Measurements from ENCODE around the gene SUN1. TPM values are rescaled to one million over a fixed set of nuclear protein-coding genes. Genes with fewer than 3 reads are reported as not detected.

The SUN1 gene
- total and polyA plus RNA-seq, 10 of the 15 experiments (the other 5 are each of a cell fraction or from before 2014, with no cell fraction given), result 27.8 to 107 (median 65.8) TPM

DNA sequence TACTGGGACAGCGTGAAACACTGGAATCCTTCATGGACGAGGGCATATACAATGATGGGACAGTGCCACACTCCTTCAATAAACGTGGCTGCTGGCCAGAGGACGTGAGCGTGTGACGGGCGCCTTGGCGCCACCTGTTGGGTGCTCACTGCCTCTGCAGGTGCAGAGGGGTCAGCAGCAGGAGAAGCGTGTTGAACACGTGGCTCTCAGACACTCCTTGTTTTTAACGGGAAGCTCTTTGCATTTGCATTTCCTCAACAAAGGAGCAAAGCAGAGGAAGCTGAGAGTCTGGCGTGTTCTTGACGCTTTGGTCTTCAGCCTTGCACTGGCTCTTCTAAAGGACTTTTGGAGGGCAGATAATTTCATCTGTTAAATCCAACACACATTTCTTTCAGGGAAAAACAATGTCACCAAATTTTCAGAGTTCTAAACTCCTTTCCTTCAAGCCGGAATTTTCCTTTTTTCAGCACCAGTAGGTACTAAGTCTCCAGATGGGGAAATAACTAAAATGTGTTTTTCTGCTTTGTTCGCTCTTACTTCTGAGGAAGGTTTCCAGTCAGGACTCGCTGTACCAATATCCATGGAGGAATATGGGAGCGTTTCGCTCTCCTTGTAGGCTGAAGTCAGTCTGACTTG lies 41.2 kb downstream of the SUN1 start:
- Histone ChIP-seq H3K9ac (ENCODE audit: control insufficient read depth, insufficient read depth, low read length) (no peak overlapping the region), H3K27ac (ENCODE audit: control insufficient read depth, insufficient read depth) (no peak overlapping the region), H3K36me3 (ENCODE audit: control insufficient read depth in 2 of 2, insufficient read depth in 2 of 2, low read length in 1 of 2) (peaks cover 3 to 14% of the 10 kb centered on the region in 2 experiments; a peak in 3 of 4 replicates), H4K20me1 (ENCODE audit: control insufficient read depth, insufficient read depth) (no peaks in the 10 kb centered on the region), H3K9me3 (replicated peaks; ENCODE audit: control insufficient read depth, insufficient read depth, low read length) (no peaks in the 10 kb centered on the region), H3K27me3 (replicated peaks in 1 of 2; ENCODE audit: control insufficient read depth in 2 of 2, insufficient read depth in 2 of 2, low read length in 1 of 2) (no peaks in the 10 kb centered on the region), H2AFZ (ENCODE audit: control insufficient read depth, low read depth, low read length) (no peak overlapping the region), H3K4me3 (no peak overlapping the region), H3K4me1 (ENCODE audit: control insufficient read depth, insufficient read depth, low read length) (no peaks in the 10 kb centered on the region; the same call in 1 of the 2 replicates), H3K79me2 (ENCODE audit: control insufficient read depth, insufficient read depth, low read length) (peaks cover 15% of the 10 kb centered on the region), H3K4me2 (ENCODE audit: control insufficient read depth, insufficient read depth) (no peak overlapping the region)
- POLR2A ChIA-PET, result interaction anchor here (0.6 kb wide), 1 partner anchor 116 kb away, joined by 3 read pairs; no protein-coding TSS in a partner anchor
- CTCF ChIA-PET, result interaction anchor here (0.6 to 3.4 kb wide), 33 partner anchors 8 to 556 kb away, joined by 3 to 79 read pairs (median 4); partner anchors contain the start of gene SUN1
- DNase-seq (ENCODE audit: low read depth, low spot score), result peak; percentile 48
- TSS peak; percentile 57 for BruUV-seq (replicated peaks)
- RAD21 ChIA-PET (ENCODE audit: unreplicated experiment), result interaction anchor here (0.6 to 1.5 kb wide), 11 partner anchors 10 to 552 kb away, joined by 3 to 11 read pairs (median 3); partner anchors contain the start of gene COX19
- WGBS (ENCODE audit: insufficient coverage, insufficient replicate concordance, low lambda C conversion rate, missing lambda C conversion rate), result 28% methylated on average over 18 of the region's 18 CpGs
- intact Hi-C loops (cut with micrococcal nuclease; ENCODE audit: unreplicated experiment), result loop anchor here (1.0 to 10.0 kb wide), 5 partner anchors 56 to 551 kb away; no protein-coding TSS in a partner anchor
- SMC1A ChIA-PET (ENCODE audit: uncharacterized antibody, unreplicated experiment), result interaction anchor here (0.9 to 2.5 kb wide), 9 partner anchors 31 to 555 kb away, joined by 3 to 18 read pairs (median 5); partner anchors contain the start of gene SUN1
- FAIRE-seq, result peak; percentile 96
- ATAC-seq, result peak; percentile 59
- in situ Hi-C loops (cut with MboI), result loop anchor here (5.0 kb wide), 2 partner anchors 86 to 556 kb away; no protein-coding TSS in a partner anchor
- TF ChIP-seq CUX1 (IDR thresholded peaks at IDR 0.05; ENCODE audit: insufficient replicate concordance, low read depth, low read length) (no peak), YBX1 (IDR thresholded peaks at IDR 0.05) (no peak), GABPA (IDR thresholded peaks at IDR 0.05; ENCODE audit: low read depth) (no peak), PML (IDR thresholded peaks at IDR 0.05; ENCODE audit: low read length) (no peak), RAD21 (IDR thresholded peaks at IDR 0.05; ENCODE audit: insufficient read depth, low read depth, low read length) (peak; percentile 79), RFX5 (IDR thresholded peaks at IDR 0.05; ENCODE audit: low read depth, low read length) (no peak), ELK1 (IDR thresholded peaks at IDR 0.05; ENCODE audit: low read depth, low read length) (no peak), KAT2A (conservative IDR thresholded peaks at IDR 0.05; ENCODE audit: control insufficient read depth, low read depth, low read length) (no peak), STAT1 (conservative IDR thresholded peaks at IDR 0.05) (no peak), JUNB (IDR thresholded peaks at IDR 0.05) (no peak), CBX3 (IDR thresholded peaks at IDR 0.05; ENCODE audit: borderline replicate concordance, low read depth) (no peak), LARP7 (IDR thresholded peaks at IDR 0.05) (no peak)
- TF ChIP-seq, protein P1, sequence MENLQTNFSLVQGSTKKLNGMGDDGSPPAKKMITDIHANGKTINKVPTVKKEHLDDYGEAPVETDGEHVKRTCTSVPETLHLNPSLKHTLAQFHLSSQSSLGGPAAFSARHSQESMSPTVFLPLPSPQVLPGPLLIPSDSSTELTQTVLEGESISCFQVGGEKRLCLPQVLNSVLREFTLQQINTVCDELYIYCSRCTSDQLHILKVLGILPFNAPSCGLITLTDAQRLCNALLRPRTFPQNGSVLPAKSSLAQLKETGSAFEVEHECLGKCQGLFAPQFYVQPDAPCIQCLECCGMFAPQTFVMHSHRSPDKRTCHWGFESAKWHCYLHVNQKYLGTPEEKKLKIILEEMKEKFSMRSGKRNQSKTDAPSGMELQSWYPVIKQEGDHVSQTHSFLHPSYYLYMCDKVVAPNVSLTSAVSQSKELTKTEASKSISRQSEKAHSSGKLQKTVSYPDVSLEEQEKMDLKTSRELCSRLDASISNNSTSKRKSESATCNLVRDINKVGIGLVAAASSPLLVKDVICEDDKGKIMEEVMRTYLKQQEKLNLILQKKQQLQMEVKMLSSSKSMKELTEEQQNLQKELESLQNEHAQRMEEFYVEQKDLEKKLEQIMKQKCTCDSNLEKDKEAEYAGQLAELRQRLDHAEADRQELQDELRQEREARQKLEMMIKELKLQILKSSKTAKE (IDR thresholded peaks at IDR 0.05; ENCODE audit: low read depth, poor library complexity, severe bottlenecking), result no peak
